HepG2 (cell line): Measurements from ENCODE around the gene CDC6. TPM values are rescaled to one million over a fixed set of nuclear protein-coding genes. Genes with fewer than 3 reads are reported as not detected.

Experiments used
- ATAC-seq: fragments of 200-7000 bp; cut with Tn5 transposase; 3 replicates; pipeline ENCODE4 v1.9.1; 2020; ENCODE audit warnings: mild to moderate bottlenecking, moderate library complexity
- BruUV-seq: library from RNA; stranded (reverse); fragments of 400-500 nt; replicated peaks from 2 replicates; lab custom pipeline; 2021; lab: Mats Ljungman, UMichigan
- CTCF ChIA-PET: fragments of 300-600 bp; formaldehyde crosslinking; extraction: SDS; loops from one replicate; lab custom pipeline; 2021; ENCODE audit warnings: low total read pairs, inconsistent platforms, low intra/inter-chr PET ratio; lab: Yijun Ruan, JAX
- POLR2A ChIA-PET: fragments of 350-600 bp; sonication (Branson Sonifier 250); formaldehyde crosslinking; loops from one replicate; lab custom pipeline; 2020; ENCODE audit warnings: antibody characterized with exemption, inconsistent platforms; lab: Yijun Ruan, JAX
- DNase-seq: peaks from one replicate; pipeline ENCODE4 v3.0.0-alpha.2; 2015; ENCODE audit warnings: low spot score
- FAIRE-seq: peaks from 3 replicates; lab custom pipeline; 2011; peaks lifted over from hg19 to GRCh38; lab: Jason Lieb, UNC
- H2AFZ ChIP-seq: one replicate; pipeline ENCODE4 v1.6.1; 2011; ENCODE audit warnings: low read length, inconsistent platforms
- H3K27ac ChIP-seq: fragments of 300-600 bp; 3 replicates; pipeline ENCODE4 v1.8.0; 2011; ENCODE audit warnings: mixed run types, mild to moderate bottlenecking, mixed read lengths, low read length, inconsistent platforms; ENCODE audit not compliant: insufficient read depth; ENCODE audit errors: extremely low read length
- H3K27me3 ChIP-seq, 2 experiments: fragments of 200-600 bp in 1 of 2; 2 replicates in 1 of 2; 3 replicates in 1 of 2; pipeline versions ENCODE4 v1.6.0 to v1.8.0; 2011; ENCODE audit warnings: low read length in 2 of 2, mild to moderate bottlenecking in 2 of 2, moderate library complexity in 2 of 2, inconsistent platforms in 1 of 2; ENCODE audit not compliant: insufficient read depth in 2 of 2, control insufficient read depth in 1 of 2
- H3K36me3 ChIP-seq, 2 experiments: fragments of 200-600 bp in 1 of 2; replicated peaks in 1 of 2; 2 replicates in 1 of 2; 3 replicates in 1 of 2; pipeline versions ENCODE4 v1.5.1 to v1.8.0; 2011; ENCODE audit warnings: low read length in 2 of 2, inconsistent platforms in 1 of 2; ENCODE audit not compliant: insufficient read depth in 2 of 2, control insufficient read depth in 1 of 2
- H3K4me1 ChIP-seq: 2 replicates; pipeline ENCODE4 v1.5.1; 2012; ENCODE audit warnings: low read length, inconsistent platforms; ENCODE audit not compliant: insufficient read depth
- H3K4me2 ChIP-seq: 2 replicates; pipeline ENCODE4 v1.6.0; 2011; ENCODE audit warnings: low read depth, low read length, inconsistent platforms
- H3K4me3 ChIP-seq, 3 experiments: fragments of 200-600 bp in 1 of 3; sonication (generic), shearing (Covaris generic) in 1 of 3; replicated peaks in 1 of 3; 2 replicates each; pipeline ENCODE4 v1.5.1; 2011 to 2016; ENCODE audit warnings: low read length in 3 of 3, inconsistent platforms in 2 of 3, low read depth in 2 of 3, mild to moderate bottlenecking in 2 of 3, control low read depth in 1 of 3, mixed read lengths in 1 of 3; ENCODE audit not compliant: insufficient read depth in 1 of 3
- H3K79me2 ChIP-seq: one replicate; pipeline ENCODE4 v1.6.1; 2011; ENCODE audit warnings: low read length, inconsistent platforms; ENCODE audit not compliant: insufficient read depth
- H3K9ac ChIP-seq: 2 replicates; pipeline ENCODE4 v1.6.0; 2011; ENCODE audit warnings: mild to moderate bottlenecking, low read depth, low read length, inconsistent platforms; ENCODE audit not compliant: insufficient read depth
- H3K9me3 ChIP-seq: 2 replicates; pipeline ENCODE4 v1.5.1; 2012; ENCODE audit warnings: mild to moderate bottlenecking, low read length
- H4K20me1 ChIP-seq: 2 replicates; pipeline ENCODE4 v1.6.0; 2011; ENCODE audit warnings: inconsistent platforms, mild to moderate bottlenecking, low read length, moderate library complexity; ENCODE audit not compliant: insufficient read depth
- ARNT ChIP-seq: fragments of 450-650 bp; IDR thresholded peaks from 2 replicates; pipeline ENCODE4 v1.6.1; 2017
- FOXP1 ChIP-seq, 2 experiments: fragments of 450-650 bp in 1 of 2; IDR thresholded peaks; 2 replicates each; pipeline ENCODE4 v1.6.1; 2017 to 2018; ENCODE audit warnings: antibody characterized with exemption in 1 of 2
- PTBP1 ChIP-seq: fragments of 200-400 bp; formaldehyde crosslinking; IDR thresholded peaks from 2 replicates; pipeline ENCODE4 v1.6.1; 2018; ENCODE audit warnings: low read length, low read depth; ENCODE audit not compliant: poor library complexity, severe bottlenecking
- ZBTB38 ChIP-seq: sonication (generic); formaldehyde crosslinking; IDR thresholded peaks from 2 replicates; pipeline ENCODE4 v1.5.1; 2020; ENCODE audit warnings: mild to moderate bottlenecking, missing genetic modification reagents
- ZNF143 ChIP-seq: sonication (generic); formaldehyde crosslinking; IDR thresholded peaks from 2 replicates; pipeline ENCODE4 v1.4.0; 2020; ENCODE audit warnings: missing genetic modification reagents
- ZNF326 ChIP-seq: sonication (generic); formaldehyde crosslinking; IDR thresholded peaks from 2 replicates; pipeline ENCODE4 v1.4.0; 2020; ENCODE audit warnings: missing genetic modification reagents, borderline replicate concordance
- ZNF674 ChIP-seq: sonication (generic); formaldehyde crosslinking; IDR thresholded peaks from 2 replicates; pipeline ENCODE4 v1.5.0; 2020; ENCODE audit warnings: low read depth, mild to moderate bottlenecking, missing genetic modification reagents
- WGBS: methylation state at CpG from one replicate; pipeline ENCODE4 v1.1.6; 2017; ENCODE audit warnings: low lambda C conversion rate; 5-methylcytosine and 5-hydroxymethylcytosine counted together
- in situ Hi-C: cut with HindIII; loops from 2 replicates; pipeline ENCODE4 v1.10.0; 2017; ENCODE audit warnings: low pct_unique_long_range_greater_than_20kb; ENCODE audit not compliant: extremely low pct_ligation_motif_present
- intact Hi-C: fragments of 100-400 bp; cut with micrococcal nuclease; formaldehyde crosslinking; loops from one replicate; pipeline ENCODE4 v1.10.0; 2022; ENCODE audit not compliant: unreplicated experiment
- polyA plus RNA-seq, 8 experiments: library from polyadenylated mRNA; depleted of rRNA in 3 of 8; stranded (reverse) in 7 of 8; unstranded in 1 of 8; fragments of >200 nt; fragmentation: Illumina TruSeq in 4 of 8; extraction: Trizol in 4 of 8; gene quantifications; 2 replicates each; pipeline versions ENCODE4 v1.2.1 to v1.2.3, GENCODE V29; 2011 to 2016; ENCODE audit warnings: low read depth in 4 of 8, missing spikeins in 1 of 8, mixed read lengths in 1 of 8; ENCODE audit not compliant: insufficient read depth in 1 of 8
- total RNA-seq, 5 experiments: library from RNA; depleted of rRNA; stranded (reverse); fragments of >200 nt; fragmentation: Illumina TruSeq; extraction: Trizol; gene quantifications; 2 replicates each; pipeline ENCODE4 v1.2.3, GENCODE V29; 2016; ENCODE audit warnings: low read depth in 1 of 5
- TF ChIP-seq, protein P1 (sequence below): sonication (generic); formaldehyde crosslinking; conservative IDR thresholded peaks from 2 replicates; pipeline ENCODE4 v1.5.0; 2020; ENCODE audit warnings: missing genetic modification reagents
- TF ChIP-seq, protein P2 (sequence below), 2 experiments: fragments of 450-650 bp in 1 of 2; sonication (generic) in 1 of 2; formaldehyde crosslinking in 1 of 2; IDR thresholded peaks; 2 replicates each; pipeline versions ENCODE4 v1.6.1 to v1.8.0; 2016 to 2022; ENCODE audit warnings: antibody characterized with exemption in 1 of 2, mild to moderate bottlenecking in 1 of 2, missing genetic modification reagents in 1 of 2

CDC6 gene
- total and polyA plus RNA-seq, 2 of the 13 experiments (the other 11 are each of a cell fraction or from before 2014, with no cell fraction given): 17.4 to 114 TPM

DNA sequence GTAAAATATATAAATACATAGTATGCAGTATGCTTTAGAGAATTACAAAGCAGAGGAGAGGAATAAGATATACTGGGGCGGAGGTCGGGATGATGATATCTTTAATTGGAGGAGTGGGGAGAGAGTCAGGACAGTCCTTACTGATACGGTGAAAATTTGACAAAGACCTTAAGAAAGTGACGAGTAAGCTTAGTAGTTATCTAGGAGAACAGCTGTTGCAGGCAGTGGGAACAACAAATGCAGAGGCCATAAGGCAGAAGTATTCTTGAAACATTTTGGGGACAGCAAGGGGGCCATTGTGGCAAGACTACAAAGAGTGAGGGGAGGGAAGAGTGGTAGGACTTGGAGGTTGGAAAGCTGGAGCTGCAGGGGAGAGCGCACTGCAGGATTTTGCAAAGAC, 22.3 kb upstream of the CDC6 start (continued):
- no peak for TF ChIP-seq ZNF143
- TF ChIP-seq ARNT: no peak
- no peak for TF ChIP-seq ZNF326 (CRISPR knock-in tag)
- TF ChIP-seq ZNF674 (CRISPR knock-in tag): no peak
- TF ChIP-seq PTBP1: no peak
- TF ChIP-seq ZBTB38 (CRISPR knock-in tag): no peak
- TF ChIP-seq, protein P1, sequence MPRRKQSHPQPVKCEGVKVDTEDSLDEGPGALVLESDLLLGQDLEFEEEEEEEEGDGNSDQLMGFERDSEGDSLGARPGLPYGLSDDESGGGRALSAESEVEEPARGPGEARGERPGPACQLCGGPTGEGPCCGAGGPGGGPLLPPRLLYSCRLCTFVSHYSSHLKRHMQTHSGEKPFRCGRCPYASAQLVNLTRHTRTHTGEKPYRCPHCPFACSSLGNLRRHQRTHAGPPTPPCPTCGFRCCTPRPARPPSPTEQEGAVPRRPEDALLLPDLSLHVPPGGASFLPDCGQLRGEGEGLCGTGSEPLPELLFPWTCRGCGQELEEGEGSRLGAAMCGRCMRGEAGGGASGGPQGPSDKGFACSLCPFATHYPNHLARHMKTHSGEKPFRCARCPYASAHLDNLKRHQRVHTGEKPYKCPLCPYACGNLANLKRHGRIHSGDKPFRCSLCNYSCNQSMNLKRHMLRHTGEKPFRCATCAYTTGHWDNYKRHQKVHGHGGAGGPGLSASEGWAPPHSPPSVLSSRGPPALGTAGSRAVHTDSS (CRISPR knock-in tag): no peak
- no peak for TF ChIP-seq FOXP1 (IDR thresholded peaks at IDR 0.05)
- TF ChIP-seq FOXP1 (CRISPR knock-in tag; IDR thresholded peaks at IDR 0.05): no peak

DNA sequence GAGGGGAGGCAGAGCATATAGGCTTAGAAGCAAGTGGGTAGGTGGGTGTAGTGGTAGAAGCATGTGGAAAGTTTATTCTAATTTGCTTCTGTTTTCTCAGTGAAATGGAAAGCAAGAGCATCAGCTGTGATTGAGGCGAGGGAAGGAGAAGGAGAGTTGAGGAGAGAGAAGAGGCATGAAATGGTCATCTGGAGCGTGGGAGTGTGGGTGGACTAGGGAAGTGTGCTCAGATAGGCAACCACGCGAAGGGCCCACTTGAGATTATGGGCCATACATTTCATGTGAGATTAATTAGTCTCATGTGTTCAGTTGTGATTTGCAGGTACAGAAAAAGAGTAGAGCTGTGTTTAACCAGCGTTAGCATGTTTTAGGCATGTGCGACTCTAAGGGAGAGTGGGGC, 20.8 kb upstream of the CDC6 start:
- H3K4me2 ChIP-seq: no peak overlapping the region
- H2AFZ ChIP-seq: no peak overlapping the region
- no TSS peak for BruUV-seq
- WGBS: 97% methylated on average over 6 of the region's 6 CpGs
- no peaks in the 10 kb centered on the region for H3K79me2 ChIP-seq
- H3K4me3 ChIP-seq: no peak overlapping the region
- ChIA-PET POLR2A (interaction anchor here (0.6 to 0.8 kb wide), 2 partner anchors 20 to 77 kb away, joined by 3 read pairs; no protein-coding TSS in a partner anchor), CTCF (no interaction called here)
- no peaks in the 10 kb centered on the region for H4K20me1 ChIP-seq
- DNase-seq: no peak
- intact Hi-C loops: no loop called here
- H3K4me1 ChIP-seq: peaks cover 15% of the 10 kb centered on the region
- no peaks in the 10 kb centered on the region for H3K9me3 ChIP-seq
- ATAC-seq: no peak
- no peak for FAIRE-seq
- H3K9ac ChIP-seq: no peak overlapping the region
- no peaks in the 10 kb centered on the region for H3K27me3 ChIP-seq
- H3K36me3 ChIP-seq: peaks cover 28 to 56% of the 10 kb centered on the region in 2 experiments
- TF ChIP-seq, protein P2, sequence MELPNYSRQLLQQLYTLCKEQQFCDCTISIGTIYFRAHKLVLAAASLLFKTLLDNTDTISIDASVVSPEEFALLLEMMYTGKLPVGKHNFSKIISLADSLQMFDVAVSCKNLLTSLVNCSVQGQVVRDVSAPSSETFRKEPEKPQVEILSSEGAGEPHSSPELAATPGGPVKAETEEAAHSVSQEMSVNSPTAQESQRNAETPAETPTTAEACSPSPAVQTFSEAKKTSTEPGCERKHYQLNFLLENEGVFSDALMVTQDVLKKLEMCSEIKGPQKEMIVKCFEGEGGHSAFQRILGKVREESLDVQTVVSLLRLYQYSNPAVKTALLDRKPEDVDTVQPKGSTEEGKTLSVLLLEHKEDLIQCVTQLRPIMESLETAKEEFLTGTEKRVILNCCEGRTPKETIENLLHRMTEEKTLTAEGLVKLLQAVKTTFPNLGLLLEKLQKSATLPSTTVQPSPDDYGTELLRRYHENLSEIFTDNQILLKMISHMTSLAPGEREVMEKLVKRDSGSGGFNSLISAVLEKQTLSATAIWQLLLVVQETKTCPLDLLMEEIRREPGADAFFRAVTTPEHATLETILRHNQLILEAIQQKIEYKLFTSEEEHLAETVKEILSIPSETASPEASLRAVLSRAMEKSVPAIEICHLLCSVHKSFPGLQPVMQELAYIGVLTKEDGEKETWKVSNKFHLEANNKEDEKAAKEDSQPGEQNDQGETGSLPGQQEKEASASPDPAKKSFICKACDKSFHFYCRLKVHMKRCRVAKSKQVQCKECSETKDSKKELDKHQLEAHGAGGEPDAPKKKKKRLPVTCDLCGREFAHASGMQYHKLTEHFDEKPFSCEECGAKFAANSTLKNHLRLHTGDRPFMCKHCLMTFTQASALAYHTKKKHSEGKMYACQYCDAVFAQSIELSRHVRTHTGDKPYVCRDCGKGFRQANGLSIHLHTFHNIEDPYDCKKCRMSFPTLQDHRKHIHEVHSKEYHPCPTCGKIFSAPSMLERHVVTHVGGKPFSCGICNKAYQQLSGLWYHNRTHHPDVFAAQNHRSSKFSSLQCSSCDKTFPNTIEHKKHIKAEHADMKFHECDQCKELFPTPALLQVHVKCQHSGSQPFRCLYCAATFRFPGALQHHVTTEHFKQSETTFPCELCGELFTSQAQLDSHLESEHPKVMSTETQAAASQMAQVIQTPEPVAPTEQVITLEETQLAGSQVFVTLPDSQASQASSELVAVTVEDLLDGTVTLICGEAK (IDR thresholded peaks at IDR 0.05): no peak
- TF ChIP-seq, protein P2 (CRISPR knock-in tag; IDR thresholded peaks at IDR 0.05): no peak
- no peak overlapping the region for H3K27ac ChIP-seq
- in situ Hi-C loops: no loop called here
